Ascending aorta (tissue), 2 donors: ENCODE measurements around the gene SRPRB. TPM values are rescaled to one million over a fixed set of nuclear protein-coding genes. Genes with fewer than 3 reads are reported as not detected.

Experiments
- DNase-seq, 2 donors: peaks; one replicate each; pipeline ENCODE4 v3.0.0-alpha.2; 2019; ENCODE audit warnings: low spot score in 2 of 2
- H3K27ac ChIP-seq, 2 donors: fragments of 200-600 bp; sonication (generic); one replicate each; pipeline ENCODE4 v1.5.1; 2016 to 2017; ENCODE audit warnings: mild to moderate bottlenecking in 1 of 2
- H3K27me3 ChIP-seq: fragments of 200-600 bp; sonication (generic); one replicate; pipeline ENCODE4 v1.5.1; 2017
- H3K36me3 ChIP-seq, 2 donors: fragments of 200-600 bp; sonication (generic); one replicate each; pipeline ENCODE4 v1.5.1; 2016
- H3K4me1 ChIP-seq, 2 donors: fragments of 200-600 bp; sonication (generic); one replicate each; pipeline ENCODE4 v1.5.1; 2016 to 2017; ENCODE audit warnings: mild to moderate bottlenecking in 1 of 2
- H3K4me3 ChIP-seq, 2 donors: fragments of 200-600 bp; sonication (generic); one replicate each; pipeline ENCODE4 v1.5.1; 2016 to 2017; ENCODE audit warnings: mild to moderate bottlenecking in 1 of 2
- H3K9me3 ChIP-seq, 2 donors: fragments of 200-600 bp; sonication (generic); one replicate each; pipeline ENCODE4 v1.5.1; 2016
- intact Hi-C: fragments of 100-400 bp; cut with DNase I; formaldehyde crosslinking; loops from one replicate; pipeline ENCODE4 v1.15.1; 2023
- total RNA-seq: library from RNA; depleted of rRNA; stranded (reverse); fragments of >200 nt; gene quantifications from one replicate; pipeline ENCODE4 v1.1.0, GENCODE V29; 2016
- TF ChIP-seq, protein P1 (sequence below), 3 experiments: fragments of 200-600 bp in 2 of 3; fragments of 450-650 bp in 1 of 3; sonication (generic) in 2 of 3; IDR thresholded peaks; one replicate each; pipeline ENCODE4 v1.5.1; 2016 to 2019; ENCODE audit warnings: antibody characterized with exemption in 3 of 3, mild to moderate bottlenecking in 1 of 3, moderate library complexity in 1 of 3

The SRPRB gene
- total RNA-seq, 1 donor from 2014 or later = 16.1 TPM

GRCh38 chr3:133781570-133781969 lies 24.0 kb upstream of the SRPRB start:
- no peak for DNase-seq
- Histone ChIP-seq H3K4me1 (no peaks in the 10 kb centered on the region), H3K27ac (no peak overlapping the region), H3K9me3 (no peaks in the 10 kb centered on the region), H3K27me3 (no peaks in the 10 kb centered on the region), H3K4me3 (no peak overlapping the region), H3K36me3 (no peaks in the 10 kb centered on the region)
- TF ChIP-seq, protein P1, sequence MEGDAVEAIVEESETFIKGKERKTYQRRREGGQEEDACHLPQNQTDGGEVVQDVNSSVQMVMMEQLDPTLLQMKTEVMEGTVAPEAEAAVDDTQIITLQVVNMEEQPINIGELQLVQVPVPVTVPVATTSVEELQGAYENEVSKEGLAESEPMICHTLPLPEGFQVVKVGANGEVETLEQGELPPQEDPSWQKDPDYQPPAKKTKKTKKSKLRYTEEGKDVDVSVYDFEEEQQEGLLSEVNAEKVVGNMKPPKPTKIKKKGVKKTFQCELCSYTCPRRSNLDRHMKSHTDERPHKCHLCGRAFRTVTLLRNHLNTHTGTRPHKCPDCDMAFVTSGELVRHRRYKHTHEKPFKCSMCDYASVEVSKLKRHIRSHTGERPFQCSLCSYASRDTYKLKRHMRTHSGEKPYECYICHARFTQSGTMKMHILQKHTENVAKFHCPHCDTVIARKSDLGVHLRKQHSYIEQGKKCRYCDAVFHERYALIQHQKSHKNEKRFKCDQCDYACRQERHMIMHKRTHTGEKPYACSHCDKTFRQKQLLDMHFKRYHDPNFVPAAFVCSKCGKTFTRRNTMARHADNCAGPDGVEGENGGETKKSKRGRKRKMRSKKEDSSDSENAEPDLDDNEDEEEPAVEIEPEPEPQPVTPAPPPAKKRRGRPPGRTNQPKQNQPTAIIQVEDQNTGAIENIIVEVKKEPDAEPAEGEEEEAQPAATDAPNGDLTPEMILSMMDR (IDR thresholded peaks at IDR 0.05) = no peak
- intact Hi-C loops = no loop called here

DNA sequence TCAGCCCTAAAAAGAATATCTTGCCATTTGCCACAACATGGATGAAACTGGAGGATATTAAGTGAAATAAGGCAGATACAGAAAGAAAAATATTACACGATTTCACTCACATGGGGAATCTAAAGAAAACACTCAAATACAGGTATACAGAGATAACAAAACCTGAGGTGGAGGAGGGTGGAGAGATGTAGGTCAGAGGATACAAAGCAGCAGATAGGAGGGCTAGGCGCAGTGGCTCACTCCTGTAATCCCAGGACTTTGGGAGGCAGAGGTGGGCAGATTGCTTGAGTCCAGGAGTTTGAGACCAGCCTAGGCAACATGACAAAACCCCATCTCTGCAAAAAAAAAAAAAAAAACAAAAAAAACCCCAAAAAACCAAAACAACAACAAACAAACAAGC lies 23.2 kb upstream of the SRPRB start:
- TF ChIP-seq, protein P1 (IDR thresholded peaks at IDR 0.05) = no peak
- DNase-seq = no peak
- H3K4me1 ChIP-seq = no peaks in the 10 kb centered on the region

GRCh38 chr3:133783762-133784161 lies 21.9 kb upstream of the SRPRB start:
- Histone ChIP-seq H3K9me3 (no peaks in the 10 kb centered on the region), H3K4me1 (no peaks in the 10 kb centered on the region), H3K27ac (no peak overlapping the region), H3K36me3 (no peaks in the 10 kb centered on the region), H3K4me3 (no peak overlapping the region), H3K27me3 (no peaks in the 10 kb centered on the region)
- DNase-seq = no peak
- intact Hi-C loops = no loop called here
- TF ChIP-seq, protein P1 (IDR thresholded peaks at IDR 0.05) = no peak

More for the DNA sequence above, 23.2 kb upstream of the SRPRB start:
- intact Hi-C loops = no loop called here
- no peaks in the 10 kb centered on the region for H3K27me3 ChIP-seq
- no peak overlapping the region for H3K4me3 ChIP-seq
- H3K36me3 ChIP-seq = no peaks in the 10 kb centered on the region
- no peaks in the 10 kb centered on the region for H3K9me3 ChIP-seq
- H3K27ac ChIP-seq = no peak overlapping the region

GRCh38 chr3:133788024-133788423 lies 17.6 kb upstream of the SRPRB start:
- TF ChIP-seq, protein P1 (IDR thresholded peaks at IDR 0.05) = no peak
- Histone ChIP-seq H3K9me3 (peaks cover 0 to 3% of the 10 kb centered on the region in 2 donors), H3K27me3 (no peaks in the 10 kb centered on the region), H3K4me3 (no peak overlapping the region), H3K4me1 (no peaks in the 10 kb centered on the region), H3K36me3 (no peaks in the 10 kb centered on the region), H3K27ac (no peak overlapping the region)
- intact Hi-C loops = no loop called here
- DNase-seq = no peak

DNA sequence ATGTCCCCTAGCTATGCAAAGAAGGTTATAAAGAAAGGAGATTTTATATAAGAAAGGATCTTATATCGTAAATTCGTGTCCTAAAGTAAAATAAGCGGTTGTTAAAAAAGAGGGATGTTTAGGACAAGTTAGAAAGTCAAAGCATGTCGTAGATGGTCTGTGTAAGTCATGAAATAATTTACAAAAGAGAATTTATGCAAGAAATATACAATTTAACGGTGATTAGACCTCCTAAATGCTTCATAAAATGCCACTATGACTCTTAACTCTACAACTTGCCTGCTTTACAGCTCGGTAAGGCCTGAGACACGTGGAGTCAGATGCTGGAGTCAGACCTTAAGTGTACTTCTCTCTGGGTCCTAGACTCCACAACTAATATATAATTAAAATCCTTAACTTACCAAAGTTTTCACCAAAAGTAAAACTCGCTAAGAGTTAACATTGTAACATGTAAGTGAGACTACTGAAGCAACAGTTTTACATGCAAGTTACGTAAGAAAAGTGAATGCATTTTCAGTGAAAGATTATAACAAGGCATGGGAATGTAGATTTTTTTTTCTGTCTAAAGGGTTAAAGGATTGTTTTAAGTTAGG lies 13.3 kb upstream of the SRPRB start:
- TF ChIP-seq, protein P1 (IDR thresholded peaks at IDR 0.05) = no peak
- no peaks in the 10 kb centered on the region for H3K36me3 ChIP-seq
- H3K27ac ChIP-seq = no peak overlapping the region
- H3K9me3 ChIP-seq = peaks cover 0 to 3% of the 10 kb centered on the region in 2 donors
- no peaks in the 10 kb centered on the region for H3K27me3 ChIP-seq
- DNase-seq = no peak
- intact Hi-C loops = no loop called here
- no peaks in the 10 kb centered on the region for H3K4me1 ChIP-seq
- no peak overlapping the region for H3K4me3 ChIP-seq
